COR-L47 (cell line): Measurements from ENCODE around the gene FBLN2.
"Not testable (repeated sequence)": the region's sequence is repeated elsewhere in the genome, so short reads cannot be mapped to it uniquely, and the experiment has no call there.

Experiments used
- DNase-seq: peaks from one replicate; lab custom pipeline; 2025; lab: John Stamatoyannopoulos, UW

Gene FBLN2

GRCh38 chr3:13549623-13550422 is 898 bp downstream of the FBLN2 start:
- no peak for DNase-seq

- DNase-seq = no peak
These were observed 1.4 kb downstream of the FBLN2 start for GRCh38 chr3:13550423-13550690.

GRCh38 chr3:13550791-13551360 is 2.0 kb downstream of the FBLN2 start:
- no peak for DNase-seq

- DNase-seq = no peak
These were observed 4.1 kb downstream of the FBLN2 start for GRCh38 chr3:13552857-13553652.

- no peak for DNase-seq
These were observed 4.8 kb downstream of the FBLN2 start for GRCh38 chr3:13553686-13554085.

GRCh38 chr3:13555753-13556152 is 6.8 kb downstream of the FBLN2 start:
- no peak for DNase-seq

GRCh38 chr3:13556207-13556606 is 7.3 kb downstream of the FBLN2 start:
- DNase-seq = no peak

- no peak for DNase-seq
These were observed 8.0 kb downstream of the FBLN2 start for GRCh38 chr3:13556917-13557316.

GRCh38 chr3:13557417-13557816 is 8.5 kb downstream of the FBLN2 start:
- DNase-seq = no peak

GRCh38 chr3:13557926-13558325 is 9.0 kb downstream of the FBLN2 start:
- no peak for DNase-seq

- no peak for DNase-seq
These were observed 9.7 kb downstream of the FBLN2 start for GRCh38 chr3:13558651-13559050.

GRCh38 chr3:13559764-13560525 is 11.0 kb downstream of the FBLN2 start:
- no peak for DNase-seq

GRCh38 chr3:13561376-13561775 is 12.5 kb downstream of the FBLN2 start:
- DNase-seq = no peak

- no peak for DNase-seq
These were observed 13.0 kb downstream of the FBLN2 start for GRCh38 chr3:13561967-13562366.

GRCh38 chr3:13562421-13562820 is 13.5 kb downstream of the FBLN2 start:
- DNase-seq = not testable (repeated sequence)

GRCh38 chr3:13563321-13563720 is 14.4 kb downstream of the FBLN2 start:
- no peak for DNase-seq

- peak; percentile 37 for DNase-seq
These were observed 15.0 kb downstream of the FBLN2 start for GRCh38 chr3:13563911-13564310.

- no peak for DNase-seq
These were observed 16.0 kb downstream of the FBLN2 start for GRCh38 chr3:13564751-13565560.

GRCh38 chr3:13565581-13566452 is 16.9 kb downstream of the FBLN2 start:
- no peak for DNase-seq

GRCh38 chr3:13566453-13566748 is 17.5 kb downstream of the FBLN2 start:
- DNase-seq = no peak

- DNase-seq = no peak
These were observed 17.9 kb downstream of the FBLN2 start for GRCh38 chr3:13566769-13567310.
